Measurements from ENCODE around the gene CERT1.

CERT1 gene

GRCh38 chr5:75552764-75553163 lies 41.3 kb upstream of the CERT1 start:
- TF ChIP-seq FOXP2 (optimal IDR thresholded peaks at IDR 0.05; ENCODE audit: borderline replicate concordance, extremely low read depth, extremely low read length, insufficient read depth), result no peak
- no peak for TF ChIP-seq SIN3A (IDR thresholded peaks at IDR 0.05; ENCODE audit: borderline replicate concordance, insufficient read depth, low read length)
- no peak for TF ChIP-seq TAF1 (IDR thresholded peaks at IDR 0.05; ENCODE audit: borderline replicate concordance, insufficient read depth, low read length)
- TF ChIP-seq POLR2AphosphoS5 (IDR thresholded peaks at IDR 0.05; ENCODE audit: low read depth, low read length), result no peak
- TF ChIP-seq, protein P1, sequence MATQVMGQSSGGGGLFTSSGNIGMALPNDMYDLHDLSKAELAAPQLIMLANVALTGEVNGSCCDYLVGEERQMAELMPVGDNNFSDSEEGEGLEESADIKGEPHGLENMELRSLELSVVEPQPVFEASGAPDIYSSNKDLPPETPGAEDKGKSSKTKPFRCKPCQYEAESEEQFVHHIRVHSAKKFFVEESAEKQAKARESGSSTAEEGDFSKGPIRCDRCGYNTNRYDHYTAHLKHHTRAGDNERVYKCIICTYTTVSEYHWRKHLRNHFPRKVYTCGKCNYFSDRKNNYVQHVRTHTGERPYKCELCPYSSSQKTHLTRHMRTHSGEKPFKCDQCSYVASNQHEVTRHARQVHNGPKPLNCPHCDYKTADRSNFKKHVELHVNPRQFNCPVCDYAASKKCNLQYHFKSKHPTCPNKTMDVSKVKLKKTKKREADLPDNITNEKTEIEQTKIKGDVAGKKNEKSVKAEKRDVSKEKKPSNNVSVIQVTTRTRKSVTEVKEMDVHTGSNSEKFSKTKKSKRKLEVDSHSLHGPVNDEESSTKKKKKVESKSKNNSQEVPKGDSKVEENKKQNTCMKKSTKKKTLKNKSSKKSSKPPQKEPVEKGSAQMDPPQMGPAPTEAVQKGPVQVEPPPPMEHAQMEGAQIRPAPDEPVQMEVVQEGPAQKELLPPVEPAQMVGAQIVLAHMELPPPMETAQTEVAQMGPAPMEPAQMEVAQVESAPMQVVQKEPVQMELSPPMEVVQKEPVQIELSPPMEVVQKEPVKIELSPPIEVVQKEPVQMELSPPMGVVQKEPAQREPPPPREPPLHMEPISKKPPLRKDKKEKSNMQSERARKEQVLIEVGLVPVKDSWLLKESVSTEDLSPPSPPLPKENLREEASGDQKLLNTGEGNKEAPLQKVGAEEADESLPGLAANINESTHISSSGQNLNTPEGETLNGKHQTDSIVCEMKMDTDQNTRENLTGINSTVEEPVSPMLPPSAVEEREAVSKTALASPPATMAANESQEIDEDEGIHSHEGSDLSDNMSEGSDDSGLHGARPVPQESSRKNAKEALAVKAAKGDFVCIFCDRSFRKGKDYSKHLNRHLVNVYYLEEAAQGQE (IDR thresholded peaks at IDR 0.05; ENCODE audit: insufficient read depth in 1 of 2, low read depth in 2 of 2, low read length in 2 of 2), result no peak

GRCh38 chr5:75551471-75551870 lies 40.0 kb upstream of the CERT1 start:
- no peak for TF ChIP-seq FOXP2 (optimal IDR thresholded peaks at IDR 0.05; ENCODE audit: borderline replicate concordance, extremely low read depth, extremely low read length, insufficient read depth)
- no peak for TF ChIP-seq POLR2AphosphoS5 (IDR thresholded peaks at IDR 0.05; ENCODE audit: low read depth, low read length)
- TF ChIP-seq, protein P1 (IDR thresholded peaks at IDR 0.05; ENCODE audit: insufficient read depth in 1 of 2, low read depth in 2 of 2, low read length in 2 of 2), result no peak
- TF ChIP-seq SIN3A (IDR thresholded peaks at IDR 0.05; ENCODE audit: borderline replicate concordance, insufficient read depth, low read length), result no peak
- no peak for TF ChIP-seq TAF1 (IDR thresholded peaks at IDR 0.05; ENCODE audit: borderline replicate concordance, insufficient read depth, low read length)

GRCh38 chr5:75550597-75550996 lies 39.2 kb upstream of the CERT1 start:
- TF ChIP-seq SIN3A (IDR thresholded peaks at IDR 0.05; ENCODE audit: borderline replicate concordance, insufficient read depth, low read length), result no peak
- no peak for TF ChIP-seq FOXP2 (optimal IDR thresholded peaks at IDR 0.05; ENCODE audit: borderline replicate concordance, extremely low read depth, extremely low read length, insufficient read depth)
- TF ChIP-seq, protein P1 (IDR thresholded peaks at IDR 0.05; ENCODE audit: insufficient read depth in 1 of 2, low read depth in 2 of 2, low read length in 2 of 2), result no peak
- TF ChIP-seq TAF1 (IDR thresholded peaks at IDR 0.05; ENCODE audit: borderline replicate concordance, insufficient read depth, low read length), result no peak

GRCh38 chr5:75547812-75548211 lies 36.4 kb upstream of the CERT1 start:
- TF ChIP-seq POLR2AphosphoS5 (IDR thresholded peaks at IDR 0.05; ENCODE audit: low read depth, low read length) (no peak), SIN3A (IDR thresholded peaks at IDR 0.05; ENCODE audit: borderline replicate concordance, insufficient read depth, low read length) (no peak), TAF1 (IDR thresholded peaks at IDR 0.05; ENCODE audit: borderline replicate concordance, insufficient read depth, low read length) (no peak), FOXP2 (optimal IDR thresholded peaks at IDR 0.05; ENCODE audit: borderline replicate concordance, extremely low read depth, extremely low read length, insufficient read depth) (no peak)
- TF ChIP-seq, protein P1 (IDR thresholded peaks at IDR 0.05; ENCODE audit: insufficient read depth in 1 of 2, low read depth in 2 of 2, low read length in 2 of 2), result no peak

DNA sequence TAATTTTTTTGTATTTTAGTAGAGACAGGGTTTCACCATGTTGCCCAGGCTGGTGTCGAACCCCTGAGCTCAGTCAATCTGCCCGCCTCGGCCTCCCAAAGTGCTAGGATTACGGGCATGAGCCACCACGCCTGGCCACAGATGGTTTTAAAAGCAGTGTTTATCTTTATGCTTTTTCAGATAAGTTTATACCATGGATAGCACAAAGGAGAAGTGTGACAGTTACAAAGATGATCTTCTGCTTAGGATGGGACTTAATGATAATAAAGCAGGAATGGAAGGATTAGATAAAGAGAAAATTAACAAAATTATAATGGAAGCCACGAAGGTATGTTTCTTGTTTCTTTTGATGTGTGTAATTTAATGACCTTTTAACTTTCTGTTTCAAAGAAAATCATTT lies 35.4 kb upstream of the CERT1 start:
- TF ChIP-seq SIN3A (IDR thresholded peaks at IDR 0.05; ENCODE audit: borderline replicate concordance, insufficient read depth, low read length) (no peak), TAF1 (IDR thresholded peaks at IDR 0.05; ENCODE audit: borderline replicate concordance, insufficient read depth, low read length) (no peak), POLR2AphosphoS5 (IDR thresholded peaks at IDR 0.05; ENCODE audit: low read depth, low read length) (no peak), FOXP2 (optimal IDR thresholded peaks at IDR 0.05; ENCODE audit: borderline replicate concordance, extremely low read depth, extremely low read length, insufficient read depth) (no peak)
- TF ChIP-seq, protein P1 (IDR thresholded peaks at IDR 0.05; ENCODE audit: insufficient read depth in 1 of 2, low read depth in 2 of 2, low read length in 2 of 2), result no peak

Data from PFSK-1 (cell line).